OCI-LY3 (cell line): ENCODE data around the gene FBXL13.

Experiments used
- EZH2phosphoT487 ChIP-seq: fragments of 200-600 bp; shearing (Covaris generic); IDR thresholded peaks from 2 replicates; pipeline ENCODE4 v1.6.1; 2018; ENCODE audit warnings: antibody characterized with exemption, mixed run types, low read depth
- TF ChIP-seq, protein P1 (sequence below): fragments of 200-600, 300-600 bp; sonication (generic); IDR thresholded peaks from 2 replicates; pipeline ENCODE4 v1.5.1; 2014; ENCODE audit warnings: antibody characterized with exemption, low read length, low read depth

DNA sequence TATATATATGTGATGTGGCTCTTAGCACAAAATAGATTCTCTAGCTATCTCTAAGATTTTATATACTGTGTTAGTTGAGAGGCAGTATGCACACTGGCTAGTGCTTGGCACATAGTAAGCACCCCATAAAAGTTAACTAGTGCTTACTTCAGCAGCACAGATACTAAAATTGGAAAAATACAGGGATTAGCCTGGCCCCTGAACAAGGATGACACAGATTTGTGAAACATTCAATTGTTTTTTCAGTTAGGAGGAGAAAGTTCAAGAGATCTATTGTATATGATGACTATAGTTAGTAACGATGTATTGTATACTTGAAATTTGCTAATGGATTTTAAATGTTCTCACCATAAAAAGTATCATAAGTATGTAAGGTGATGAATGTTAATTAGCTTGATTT, 240.1 kb downstream of the FBXL13 start:
- TF ChIP-seq, protein P1, sequence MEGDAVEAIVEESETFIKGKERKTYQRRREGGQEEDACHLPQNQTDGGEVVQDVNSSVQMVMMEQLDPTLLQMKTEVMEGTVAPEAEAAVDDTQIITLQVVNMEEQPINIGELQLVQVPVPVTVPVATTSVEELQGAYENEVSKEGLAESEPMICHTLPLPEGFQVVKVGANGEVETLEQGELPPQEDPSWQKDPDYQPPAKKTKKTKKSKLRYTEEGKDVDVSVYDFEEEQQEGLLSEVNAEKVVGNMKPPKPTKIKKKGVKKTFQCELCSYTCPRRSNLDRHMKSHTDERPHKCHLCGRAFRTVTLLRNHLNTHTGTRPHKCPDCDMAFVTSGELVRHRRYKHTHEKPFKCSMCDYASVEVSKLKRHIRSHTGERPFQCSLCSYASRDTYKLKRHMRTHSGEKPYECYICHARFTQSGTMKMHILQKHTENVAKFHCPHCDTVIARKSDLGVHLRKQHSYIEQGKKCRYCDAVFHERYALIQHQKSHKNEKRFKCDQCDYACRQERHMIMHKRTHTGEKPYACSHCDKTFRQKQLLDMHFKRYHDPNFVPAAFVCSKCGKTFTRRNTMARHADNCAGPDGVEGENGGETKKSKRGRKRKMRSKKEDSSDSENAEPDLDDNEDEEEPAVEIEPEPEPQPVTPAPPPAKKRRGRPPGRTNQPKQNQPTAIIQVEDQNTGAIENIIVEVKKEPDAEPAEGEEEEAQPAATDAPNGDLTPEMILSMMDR, result no peak
- TF ChIP-seq EZH2phosphoT487, result no peak
